ENCODE results near the gene FRS2.

FRS2 gene

GRCh38 chr12:69468237-69469026, 1.8 kb upstream of the FRS2 start:
- no peak for TF ChIP-seq CTCF (IDR thresholded peaks at IDR 0.05)
- no peaks in the 10 kb centered on the region for H3K36me3 ChIP-seq (ENCODE audit: control insufficient read depth, insufficient read depth, low read length)
- no peak overlapping the region for H3K4me2 ChIP-seq (ENCODE audit: low read length)
- H3K9me3 ChIP-seq (ENCODE audit: control insufficient read depth, low read length): no peaks in the 10 kb centered on the region
- peaks cover 13% of the 10 kb centered on the region for H3K4me1 ChIP-seq
- H3K9ac ChIP-seq: no peak overlapping the region
- no peaks in the 10 kb centered on the region for H3K27me3 ChIP-seq (ENCODE audit: control insufficient read depth, insufficient read depth, low read length)
- peaks cover 33% of the 10 kb centered on the region for H3K79me2 ChIP-seq
- H3K27ac ChIP-seq: peak overlapping the region; percentile 7
- peak overlapping the region; percentile 79 for H2AFZ ChIP-seq
- no peak overlapping the region for H3K4me3 ChIP-seq (ENCODE audit: low read depth, low read length)

- H3K4me3 ChIP-seq (ENCODE audit: low read depth, low read length): peak overlapping the region; percentile 82
- H3K27me3 ChIP-seq (ENCODE audit: control insufficient read depth, insufficient read depth, low read length): no peaks in the 10 kb centered on the region
- peaks cover 13% of the 10 kb centered on the region for H3K4me1 ChIP-seq
Observed at GRCh38 chr12:69469854-69470188, 367 bp upstream of the FRS2 start.

GRCh38 chr12:69471076-69471430, 865 bp downstream of the FRS2 start:
- Histone ChIP-seq H3K4me1 (peaks cover 13% of the 10 kb centered on the region), H3K27ac (peak overlapping the region; percentile 81), H2AFZ (peak overlapping the region; percentile 98), H3K79me2 (peaks cover 39% of the 10 kb centered on the region), H3K27me3 (ENCODE audit: control insufficient read depth, insufficient read depth, low read length) (no peaks in the 10 kb centered on the region), H3K4me3 (ENCODE audit: low read depth, low read length) (peak overlapping the region; percentile 82), H3K36me3 (ENCODE audit: control insufficient read depth, insufficient read depth, low read length) (no peaks in the 10 kb centered on the region), H3K4me2 (ENCODE audit: low read length) (peak overlapping the region; percentile 83), H3K9me3 (ENCODE audit: control insufficient read depth, low read length) (no peaks in the 10 kb centered on the region), H3K9ac (peak overlapping the region; percentile 97)
- no peak for TF ChIP-seq CTCF (IDR thresholded peaks at IDR 0.05)

More at GRCh38 chr12:69469854-69470188, 367 bp upstream of the FRS2 start:
- peak overlapping the region; percentile 83 for H3K4me2 ChIP-seq (ENCODE audit: low read length)
- H3K36me3 ChIP-seq (ENCODE audit: control insufficient read depth, insufficient read depth, low read length): no peaks in the 10 kb centered on the region
- H2AFZ ChIP-seq: peak overlapping the region; percentile 98
- peak overlapping the region; percentile 81 for H3K27ac ChIP-seq
- no peak overlapping the region for H3K9ac ChIP-seq
- TF ChIP-seq CTCF (IDR thresholded peaks at IDR 0.05): no peak
- H3K9me3 ChIP-seq (ENCODE audit: control insufficient read depth, low read length): no peaks in the 10 kb centered on the region
- peaks cover 39% of the 10 kb centered on the region for H3K79me2 ChIP-seq

- H3K4me1 ChIP-seq: peaks cover 13% of the 10 kb centered on the region
Observed at GRCh38 chr12:69471667-69472385, 1.6 kb downstream of the FRS2 start.

More at GRCh38 chr12:69471667-69472385, 1.6 kb downstream of the FRS2 start:
- no peak overlapping the region for H3K27ac ChIP-seq
- peaks cover 39% of the 10 kb centered on the region for H3K79me2 ChIP-seq
- peak overlapping the region; percentile 83 for H3K4me2 ChIP-seq (ENCODE audit: low read length)
- no peaks in the 10 kb centered on the region for H3K9me3 ChIP-seq (ENCODE audit: control insufficient read depth, low read length)
- no peak overlapping the region for H2AFZ ChIP-seq
- no peak for TF ChIP-seq CTCF (IDR thresholded peaks at IDR 0.05)
- H3K36me3 ChIP-seq (ENCODE audit: control insufficient read depth, insufficient read depth, low read length): no peaks in the 10 kb centered on the region
- peak overlapping the region; percentile 82 for H3K4me3 ChIP-seq (ENCODE audit: low read depth, low read length)
- no peaks in the 10 kb centered on the region for H3K27me3 ChIP-seq (ENCODE audit: control insufficient read depth, insufficient read depth, low read length)
- no peak overlapping the region for H3K9ac ChIP-seq

All from parathyroid adenoma (tissue), 2 donors.